GM12878 (cell line): ENCODE data around the gene TBC1D10B. TPM values are rescaled to one million over a fixed set of nuclear protein-coding genes. Genes with fewer than 3 reads are reported as not detected.

Source experiments
- BCL11A ChIP-seq: IDR thresholded peaks from 2 replicates; pipeline ENCODE4 v1.6.1; 2011; ENCODE audit warnings: low read depth, low read length
- BHLHE40 ChIP-seq, 2 experiments: fragments of 450-650 bp in 1 of 2; IDR thresholded peaks; 2 replicates each; pipeline ENCODE4 v1.6.1; 2011 to 2017; ENCODE audit warnings: low read depth in 2 of 2, borderline replicate concordance in 1 of 2, improper control_type of control experiment in 1 of 2, low read length in 1 of 2, mild to moderate bottlenecking in 1 of 2
- IRF4 ChIP-seq: IDR thresholded peaks from 2 replicates; pipeline ENCODE4 v1.6.1; 2011; ENCODE audit warnings: low read depth, low read length
- LARP7 ChIP-seq: fragments of 450-650 bp; IDR thresholded peaks from 2 replicates; pipeline ENCODE4 v1.6.1; 2017; ENCODE audit warnings: mild to moderate bottlenecking
- NFIC ChIP-seq: IDR thresholded peaks from 2 replicates; pipeline ENCODE4 v1.6.1; 2012; ENCODE audit warnings: low read depth, mild to moderate bottlenecking, inconsistent platforms, low read length, moderate library complexity
- NR2F1 ChIP-seq: fragments of 450-650 bp; conservative IDR thresholded peaks from 2 replicates; pipeline ENCODE4 v1.6.1; 2017; ENCODE audit warnings: mild to moderate bottlenecking
- POLR2AphosphoS2 ChIP-seq: IDR thresholded peaks from 2 replicates; pipeline ENCODE4 v1.6.1; 2011; ENCODE audit warnings: low read depth, mild to moderate bottlenecking, low read length, improper control_type of control experiment, moderate library complexity
- RB1 ChIP-seq: fragments of 450-650 bp; formaldehyde crosslinking; IDR thresholded peaks from 2 replicates; pipeline ENCODE4 v1.6.1; 2017; ENCODE audit warnings: mild to moderate bottlenecking, borderline replicate concordance
- YBX1 ChIP-seq: fragments of 450-650 bp; IDR thresholded peaks from 2 replicates; pipeline ENCODE4 v1.6.1; 2016; ENCODE audit warnings: antibody characterized with exemption
- ZNF24 ChIP-seq: fragments of 450-650 bp; IDR thresholded peaks from 2 replicates; pipeline ENCODE4 v1.6.1; 2017; ENCODE audit warnings: antibody characterized with exemption, mild to moderate bottlenecking
- polyA plus RNA-seq, 11 experiments: library from polyadenylated mRNA; depleted of rRNA in 4 of 11; unstranded in 6 of 11; stranded (reverse) in 5 of 11; fragments of >200 nt; fragmentation: Nextera tagmentation in 4 of 11; fragmentation: Illumina TruSeq in 1 of 11; extraction: Ambion mirVana in 4 of 11; extraction: Trizol in 1 of 11; gene quantifications; 1 replicate in 1 of 11; 2 replicates in 10 of 11; pipeline versions ENCODE4 v1.2.1 to v1.2.3, GENCODE V29; 2011 to 2016; ENCODE audit warnings: inconsistent platforms in 2 of 11, missing spikeins in 2 of 11, low read depth in 1 of 11
- total RNA-seq, 4 experiments: library from RNA; depleted of rRNA in 3 of 4; stranded (reverse); fragments of >200 nt in 3 of 4; fragmentation: Illumina TruSeq in 1 of 4; extraction: Trizol in 1 of 4; gene quantifications; 2 replicates each; pipeline versions ENCODE4 v1.2.1 to v1.2.3, GENCODE V29; 2013 to 2021
- TF ChIP-seq, protein P1 (sequence below): fragments of 450-650 bp; IDR thresholded peaks from 2 replicates; pipeline ENCODE4 v1.6.1; 2016; ENCODE audit warnings: mild to moderate bottlenecking, moderate library complexity, borderline replicate concordance
- TF ChIP-seq, protein P2 (sequence below): IDR thresholded peaks from 2 replicates; pipeline ENCODE4 v1.6.1; 2012; ENCODE audit warnings: improper control_type of control experiment, low read depth, low read length; ENCODE audit not compliant: insufficient replicate concordance
- TF ChIP-seq, protein P3 (sequence below): fragments of 450-650 bp; IDR thresholded peaks from 2 replicates; pipeline ENCODE4 v1.6.1; 2016; ENCODE audit warnings: mild to moderate bottlenecking

The TBC1D10B gene
- total and polyA plus RNA-seq, 10 of the 15 experiments (the other 5 are each of a cell fraction or from before 2014, with no cell fraction given), result 2.2 to 51.2 (median 11.6) TPM

DNA sequence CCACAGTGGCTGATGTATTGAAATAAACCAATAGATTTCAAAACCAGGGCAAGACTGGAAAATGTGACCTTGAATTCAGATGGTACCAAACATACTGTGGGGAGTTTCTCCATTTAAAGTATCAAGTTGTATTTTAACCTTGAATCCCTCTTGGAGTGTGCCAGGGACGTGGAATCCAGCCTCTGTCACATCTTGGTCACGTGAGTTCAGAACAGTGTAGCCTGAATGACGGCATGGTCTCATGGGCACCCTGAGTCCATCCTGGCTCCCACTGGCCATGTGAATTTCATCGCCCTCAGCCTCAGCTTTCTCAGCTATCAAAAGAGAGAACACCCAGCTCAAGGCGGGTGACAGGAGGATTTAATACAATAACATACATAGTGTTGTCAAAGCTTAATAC, 43.9 kb upstream of the TBC1D10B start (continued):
- TF ChIP-seq, protein P1, sequence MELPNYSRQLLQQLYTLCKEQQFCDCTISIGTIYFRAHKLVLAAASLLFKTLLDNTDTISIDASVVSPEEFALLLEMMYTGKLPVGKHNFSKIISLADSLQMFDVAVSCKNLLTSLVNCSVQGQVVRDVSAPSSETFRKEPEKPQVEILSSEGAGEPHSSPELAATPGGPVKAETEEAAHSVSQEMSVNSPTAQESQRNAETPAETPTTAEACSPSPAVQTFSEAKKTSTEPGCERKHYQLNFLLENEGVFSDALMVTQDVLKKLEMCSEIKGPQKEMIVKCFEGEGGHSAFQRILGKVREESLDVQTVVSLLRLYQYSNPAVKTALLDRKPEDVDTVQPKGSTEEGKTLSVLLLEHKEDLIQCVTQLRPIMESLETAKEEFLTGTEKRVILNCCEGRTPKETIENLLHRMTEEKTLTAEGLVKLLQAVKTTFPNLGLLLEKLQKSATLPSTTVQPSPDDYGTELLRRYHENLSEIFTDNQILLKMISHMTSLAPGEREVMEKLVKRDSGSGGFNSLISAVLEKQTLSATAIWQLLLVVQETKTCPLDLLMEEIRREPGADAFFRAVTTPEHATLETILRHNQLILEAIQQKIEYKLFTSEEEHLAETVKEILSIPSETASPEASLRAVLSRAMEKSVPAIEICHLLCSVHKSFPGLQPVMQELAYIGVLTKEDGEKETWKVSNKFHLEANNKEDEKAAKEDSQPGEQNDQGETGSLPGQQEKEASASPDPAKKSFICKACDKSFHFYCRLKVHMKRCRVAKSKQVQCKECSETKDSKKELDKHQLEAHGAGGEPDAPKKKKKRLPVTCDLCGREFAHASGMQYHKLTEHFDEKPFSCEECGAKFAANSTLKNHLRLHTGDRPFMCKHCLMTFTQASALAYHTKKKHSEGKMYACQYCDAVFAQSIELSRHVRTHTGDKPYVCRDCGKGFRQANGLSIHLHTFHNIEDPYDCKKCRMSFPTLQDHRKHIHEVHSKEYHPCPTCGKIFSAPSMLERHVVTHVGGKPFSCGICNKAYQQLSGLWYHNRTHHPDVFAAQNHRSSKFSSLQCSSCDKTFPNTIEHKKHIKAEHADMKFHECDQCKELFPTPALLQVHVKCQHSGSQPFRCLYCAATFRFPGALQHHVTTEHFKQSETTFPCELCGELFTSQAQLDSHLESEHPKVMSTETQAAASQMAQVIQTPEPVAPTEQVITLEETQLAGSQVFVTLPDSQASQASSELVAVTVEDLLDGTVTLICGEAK, result no peak
- TF ChIP-seq NR2F1 (no peak), IRF4 (no peak), POLR2AphosphoS2 (no peak), LARP7 (no peak), NFIC (no peak), BCL11A (no peak), ZNF24 (no peak), BHLHE40 (IDR thresholded peaks at IDR 0.05; ENCODE audit: borderline replicate concordance in 1 of 2, low read depth in 2 of 2, low read length in 1 of 2) (no peak), YBX1 (no peak), RB1 (no peak)
- TF ChIP-seq, protein P2, sequence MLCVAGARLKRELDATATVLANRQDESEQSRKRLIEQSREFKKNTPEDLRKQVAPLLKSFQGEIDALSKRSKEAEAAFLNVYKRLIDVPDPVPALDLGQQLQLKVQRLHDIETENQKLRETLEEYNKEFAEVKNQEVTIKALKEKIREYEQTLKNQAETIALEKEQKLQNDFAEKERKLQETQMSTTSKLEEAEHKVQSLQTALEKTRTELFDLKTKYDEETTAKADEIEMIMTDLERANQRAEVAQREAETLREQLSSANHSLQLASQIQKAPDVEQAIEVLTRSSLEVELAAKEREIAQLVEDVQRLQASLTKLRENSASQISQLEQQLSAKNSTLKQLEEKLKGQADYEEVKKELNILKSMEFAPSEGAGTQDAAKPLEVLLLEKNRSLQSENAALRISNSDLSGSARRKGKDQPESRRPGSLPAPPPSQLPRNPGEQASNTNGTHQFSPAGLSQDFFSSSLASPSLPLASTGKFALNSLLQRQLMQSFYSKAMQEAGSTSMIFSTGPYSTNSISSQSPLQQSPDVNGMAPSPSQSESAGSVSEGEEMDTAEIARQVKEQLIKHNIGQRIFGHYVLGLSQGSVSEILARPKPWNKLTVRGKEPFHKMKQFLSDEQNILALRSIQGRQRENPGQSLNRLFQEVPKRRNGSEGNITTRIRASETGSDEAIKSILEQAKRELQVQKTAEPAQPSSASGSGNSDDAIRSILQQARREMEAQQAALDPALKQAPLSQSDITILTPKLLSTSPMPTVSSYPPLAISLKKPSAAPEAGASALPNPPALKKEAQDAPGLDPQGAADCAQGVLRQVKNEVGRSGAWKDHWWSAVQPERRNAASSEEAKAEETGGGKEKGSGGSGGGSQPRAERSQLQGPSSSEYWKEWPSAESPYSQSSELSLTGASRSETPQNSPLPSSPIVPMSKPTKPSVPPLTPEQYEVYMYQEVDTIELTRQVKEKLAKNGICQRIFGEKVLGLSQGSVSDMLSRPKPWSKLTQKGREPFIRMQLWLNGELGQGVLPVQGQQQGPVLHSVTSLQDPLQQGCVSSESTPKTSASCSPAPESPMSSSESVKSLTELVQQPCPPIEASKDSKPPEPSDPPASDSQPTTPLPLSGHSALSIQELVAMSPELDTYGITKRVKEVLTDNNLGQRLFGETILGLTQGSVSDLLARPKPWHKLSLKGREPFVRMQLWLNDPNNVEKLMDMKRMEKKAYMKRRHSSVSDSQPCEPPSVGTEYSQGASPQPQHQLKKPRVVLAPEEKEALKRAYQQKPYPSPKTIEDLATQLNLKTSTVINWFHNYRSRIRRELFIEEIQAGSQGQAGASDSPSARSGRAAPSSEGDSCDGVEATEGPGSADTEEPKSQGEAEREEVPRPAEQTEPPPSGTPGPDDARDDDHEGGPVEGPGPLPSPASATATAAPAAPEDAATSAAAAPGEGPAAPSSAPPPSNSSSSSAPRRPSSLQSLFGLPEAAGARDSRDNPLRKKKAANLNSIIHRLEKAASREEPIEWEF, result no peak
- TF ChIP-seq, protein P3, sequence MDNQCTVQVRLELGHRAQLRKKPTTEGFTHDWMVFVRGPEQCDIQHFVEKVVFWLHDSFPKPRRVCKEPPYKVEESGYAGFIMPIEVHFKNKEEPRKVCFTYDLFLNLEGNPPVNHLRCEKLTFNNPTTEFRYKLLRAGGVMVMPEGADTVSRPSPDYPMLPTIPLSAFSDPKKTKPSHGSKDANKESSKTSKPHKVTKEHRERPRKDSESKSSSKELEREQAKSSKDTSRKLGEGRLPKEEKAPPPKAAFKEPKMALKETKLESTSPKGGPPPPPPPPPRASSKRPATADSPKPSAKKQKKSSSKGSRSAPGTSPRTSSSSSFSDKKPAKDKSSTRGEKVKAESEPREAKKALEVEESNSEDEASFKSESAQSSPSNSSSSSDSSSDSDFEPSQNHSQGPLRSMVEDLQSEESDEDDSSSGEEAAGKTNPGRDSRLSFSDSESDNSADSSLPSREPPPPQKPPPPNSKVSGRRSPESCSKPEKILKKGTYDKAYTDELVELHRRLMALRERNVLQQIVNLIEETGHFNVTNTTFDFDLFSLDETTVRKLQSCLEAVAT, result no peak
